Measurements from ENCODE around the gene ANP32A.

- TF ChIP-seq, protein P1, sequence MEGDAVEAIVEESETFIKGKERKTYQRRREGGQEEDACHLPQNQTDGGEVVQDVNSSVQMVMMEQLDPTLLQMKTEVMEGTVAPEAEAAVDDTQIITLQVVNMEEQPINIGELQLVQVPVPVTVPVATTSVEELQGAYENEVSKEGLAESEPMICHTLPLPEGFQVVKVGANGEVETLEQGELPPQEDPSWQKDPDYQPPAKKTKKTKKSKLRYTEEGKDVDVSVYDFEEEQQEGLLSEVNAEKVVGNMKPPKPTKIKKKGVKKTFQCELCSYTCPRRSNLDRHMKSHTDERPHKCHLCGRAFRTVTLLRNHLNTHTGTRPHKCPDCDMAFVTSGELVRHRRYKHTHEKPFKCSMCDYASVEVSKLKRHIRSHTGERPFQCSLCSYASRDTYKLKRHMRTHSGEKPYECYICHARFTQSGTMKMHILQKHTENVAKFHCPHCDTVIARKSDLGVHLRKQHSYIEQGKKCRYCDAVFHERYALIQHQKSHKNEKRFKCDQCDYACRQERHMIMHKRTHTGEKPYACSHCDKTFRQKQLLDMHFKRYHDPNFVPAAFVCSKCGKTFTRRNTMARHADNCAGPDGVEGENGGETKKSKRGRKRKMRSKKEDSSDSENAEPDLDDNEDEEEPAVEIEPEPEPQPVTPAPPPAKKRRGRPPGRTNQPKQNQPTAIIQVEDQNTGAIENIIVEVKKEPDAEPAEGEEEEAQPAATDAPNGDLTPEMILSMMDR (IDR thresholded peaks at IDR 0.05; ENCODE audit: borderline replicate concordance, extremely low read depth, low read length, poor library complexity, severe bottlenecking), result no peak
- no peak for TF ChIP-seq EZH2 (IDR thresholded peaks at IDR 0.05; ENCODE audit: borderline replicate concordance, low read depth, low read length, severe bottlenecking)
These were observed 65.0 kb downstream of the ANP32A start for GRCh38 chr15:68755731-68756130.

Measured in DND-41 (cell line).